K562 (cell line): Measurements from ENCODE around the gene OVOL3. TPM values are rescaled to one million over a fixed set of nuclear protein-coding genes. Genes with fewer than 3 reads are reported as not detected.

Experiments used
- ATAC-seq: fragments of 200-7000 bp; cut with Tn5 transposase; 3 replicates; pipeline ENCODE4 v1.9.1; 2020; ENCODE audit warnings: moderate library complexity
- BruUV-seq: library from RNA; stranded (reverse); fragments of 400-500 nt; replicated peaks from 2 replicates; lab custom pipeline; 2021; lab: Mats Ljungman, UMichigan
- CTCF ChIA-PET: fragments of 300-600 bp; formaldehyde crosslinking; extraction: SDS; loops from one replicate; lab custom pipeline; 2021; ENCODE audit warnings: low intra/inter-chr PET ratio; lab: Yijun Ruan, JAX
- POLR2A ChIA-PET: fragments of 300-600, 350-650 bp; sonication (Branson Sonifier 250); formaldehyde crosslinking; extraction: SDS; loops from one replicate; lab custom pipeline; 2021; ENCODE audit warnings: antibody characterized with exemption, inconsistent platforms; lab: Yijun Ruan, JAX
- DNase-seq, 4 experiments: peaks; one replicate each; pipeline versions ENCODE4 v3.0.0 to v3.0.0-alpha.2; 2011 to 2018; ENCODE audit warnings: low spot score in 3 of 4, mixed read lengths in 3 of 4; ENCODE audit errors: extremely low read depth in 1 of 4
- FAIRE-seq: peaks from 2 replicates; lab custom pipeline; 2011; peaks lifted over from hg19 to GRCh38; lab: Jason Lieb, UNC
- H2AFZ ChIP-seq: 2 replicates; pipeline ENCODE4 v1.6.0; 2011; ENCODE audit warnings: low read depth, low read length, control low read depth, inconsistent platforms
- H3K27ac ChIP-seq: fragments of 200-600 bp; 3 replicates; pipeline ENCODE4 v1.8.0; 2011; ENCODE audit warnings: low read depth, mild to moderate bottlenecking, control low read depth, inconsistent platforms, low read length, moderate library complexity, mixed read lengths; ENCODE audit errors: extremely low read depth
- H3K27me3 ChIP-seq, 2 experiments: fragments of 300-600 bp in 1 of 2; 2 replicates in 1 of 2; 3 replicates in 1 of 2; pipeline versions ENCODE4 v1.6.0 to v1.8.0; 2011; ENCODE audit warnings: inconsistent platforms in 2 of 2, low read length in 2 of 2, mild to moderate bottlenecking in 1 of 2, mixed read lengths in 1 of 2, moderate library complexity in 1 of 2; ENCODE audit not compliant: control insufficient read depth in 2 of 2, insufficient read depth in 2 of 2
- H3K36me3 ChIP-seq: fragments of 300-600 bp; 3 replicates; pipeline ENCODE4 v1.8.0; 2011; ENCODE audit warnings: mild to moderate bottlenecking, low read length, inconsistent platforms; ENCODE audit not compliant: control insufficient read depth, insufficient read depth
- H3K4me1 ChIP-seq, 2 experiments: fragments of 200-600 bp in 1 of 2; replicated peaks in 1 of 2; 2 replicates in 1 of 2; 3 replicates in 1 of 2; pipeline versions ENCODE4 v1.5.1 to v1.8.0; 2011; ENCODE audit warnings: inconsistent platforms in 2 of 2, low read length in 2 of 2, mild to moderate bottlenecking in 1 of 2, mixed read lengths in 1 of 2, moderate library complexity in 1 of 2; ENCODE audit not compliant: control insufficient read depth in 2 of 2, insufficient read depth in 2 of 2
- H3K4me2 ChIP-seq: 2 replicates; pipeline ENCODE4 v1.6.1; 2011; ENCODE audit warnings: low read length, control low read depth, inconsistent platforms, mixed read lengths; ENCODE audit not compliant: insufficient read depth
- H3K4me3 ChIP-seq: fragments of 200-600 bp; sonication (generic), shearing (Covaris generic); 2 replicates; pipeline ENCODE4 v1.5.1; 2016; ENCODE audit warnings: control low read depth, inconsistent platforms
- H3K79me2 ChIP-seq: fragments of 200-600 bp; 3 replicates; pipeline ENCODE4 v1.8.0; 2011; ENCODE audit warnings: low read length, inconsistent platforms; ENCODE audit not compliant: control insufficient read depth, insufficient read depth
- H3K9ac ChIP-seq, 2 experiments: 2 replicates each; pipeline versions ENCODE4 v1.6.0 to v1.6.1; 2011; ENCODE audit warnings: low read depth in 2 of 2, low read length in 2 of 2, control low read depth in 1 of 2, inconsistent platforms in 1 of 2, mild to moderate bottlenecking in 1 of 2, mixed read lengths in 1 of 2; ENCODE audit not compliant: insufficient read depth in 1 of 2
- H3K9me1 ChIP-seq: one replicate; pipeline ENCODE4 v1.6.0; 2011; ENCODE audit warnings: inconsistent platforms, mild to moderate bottlenecking, low read length, moderate library complexity; ENCODE audit not compliant: control insufficient read depth, insufficient read depth
- H3K9me3 ChIP-seq: replicated peaks from 2 replicates; pipeline ENCODE4 v1.5.1; 2011; ENCODE audit warnings: low read depth, low read length, inconsistent platforms; ENCODE audit not compliant: control insufficient read depth, insufficient read depth
- H4K20me1 ChIP-seq: replicated peaks from 2 replicates; pipeline ENCODE4 v1.6.1; 2011; ENCODE audit warnings: low read length, inconsistent platforms, mixed read lengths; ENCODE audit not compliant: control insufficient read depth, insufficient read depth
- GATA2 ChIP-seq: sonication (generic); formaldehyde crosslinking; IDR thresholded peaks from 2 replicates; pipeline ENCODE4 v1.4.0; 2020; ENCODE audit warnings: mild to moderate bottlenecking, missing genetic modification reagents
- NFIX ChIP-seq: fragments of 250-450 bp; sonication (Bioruptor Pico); IDR thresholded peaks from 2 replicates; pipeline ENCODE4 v1.4.0; 2020; ENCODE audit warnings: low read depth, mild to moderate bottlenecking, moderate library complexity
- NUFIP1 ChIP-seq: fragments of 450-650 bp; IDR thresholded peaks from 2 replicates; pipeline ENCODE4 v1.6.1; 2018; ENCODE audit not compliant: partially characterized antibody
- POLR2G ChIP-seq: fragments of 200-400 bp; formaldehyde crosslinking; IDR thresholded peaks from 2 replicates; pipeline ENCODE4 v1.6.1; 2017; ENCODE audit warnings: low read depth, mild to moderate bottlenecking, antibody characterized with exemption, low read length, moderate library complexity
- TCF3 ChIP-seq: sonication (generic); formaldehyde crosslinking; IDR thresholded peaks from 2 replicates; pipeline ENCODE4 v1.4.0; 2020; ENCODE audit warnings: mild to moderate bottlenecking, missing genetic modification reagents
- WGBS: fragments of 100-300 bp; shearing (Covaris generic); methylation state at CpG from one replicate; pipeline ENCODE4 v1.1.6; 2016; ENCODE audit warnings: low coverage, mixed read lengths; ENCODE audit not compliant: insufficient coverage; ENCODE audit errors: missing lambda C conversion rate; 5-methylcytosine and 5-hydroxymethylcytosine counted together
- in situ Hi-C: fragments of 300-500 bp; cut with MboI; formaldehyde crosslinking; loops from 4 replicates; pipeline ENCODE4 v1.15.0; 2018; ENCODE audit warnings: inconsistent platforms, mixed read lengths
- intact Hi-C: fragments of 100-400 bp; cut with micrococcal nuclease; formaldehyde crosslinking; loops from 2 replicates; pipeline ENCODE4 v1.14.2; 2022
- polyA plus RNA-seq, 8 experiments: library from polyadenylated mRNA; depleted of rRNA in 4 of 8; stranded (reverse) in 5 of 8; unstranded in 3 of 8; fragments of >200 nt; fragmentation: Nextera tagmentation in 2 of 8; fragmentation: Illumina TruSeq in 1 of 8; extraction: Ambion mirVana in 2 of 8; extraction: Trizol in 1 of 8; gene quantifications; 2 replicates each; pipeline versions ENCODE4 v1.2.1 to v1.2.3, GENCODE V29; 2011 to 2014; ENCODE audit warnings: inconsistent platforms in 1 of 8, missing spikeins in 1 of 8
- total RNA-seq, 7 experiments: library from RNA; depleted of rRNA in 6 of 7; stranded (reverse); fragments of >200 nt in 6 of 7; fragmentation: Illumina TruSeq in 2 of 7; extraction: Trizol in 2 of 7; gene quantifications; 2 replicates each; pipeline versions ENCODE4 v1.2.1 to v1.2.3, GENCODE V29; 2011 to 2021; ENCODE audit warnings: low replicate concordance in 1 of 7
- TF ChIP-seq, protein P1 (sequence below): fragments of 200-800 bp; sonication (Bioruptor generic); IDR thresholded peaks from 2 replicates; pipeline ENCODE4 v1.6.1; 2017; ENCODE audit warnings: missing genetic modification characterization, missing compliant biosample characterization
- TF ChIP-seq, protein P2 (sequence below), 3 experiments: IDR thresholded peaks in 2 of 3; conservative IDR thresholded peaks in 1 of 3; 2 replicates each; pipeline ENCODE4 v1.5.1; 2011 to 2012; ENCODE audit warnings: low read length in 3 of 3, mild to moderate bottlenecking in 3 of 3, control low read depth in 2 of 3, improper control_type of control experiment in 1 of 3, inconsistent platforms in 1 of 3, low read depth in 1 of 3, mixed read lengths in 1 of 3, moderate library complexity in 1 of 3; ENCODE audit not compliant: insufficient read depth in 2 of 3

OVOL3 gene
- total and polyA plus RNA-seq, 9 of the 15 experiments (the other 6 are each of a cell fraction or from before 2014, with no cell fraction given): not detected

DNA sequence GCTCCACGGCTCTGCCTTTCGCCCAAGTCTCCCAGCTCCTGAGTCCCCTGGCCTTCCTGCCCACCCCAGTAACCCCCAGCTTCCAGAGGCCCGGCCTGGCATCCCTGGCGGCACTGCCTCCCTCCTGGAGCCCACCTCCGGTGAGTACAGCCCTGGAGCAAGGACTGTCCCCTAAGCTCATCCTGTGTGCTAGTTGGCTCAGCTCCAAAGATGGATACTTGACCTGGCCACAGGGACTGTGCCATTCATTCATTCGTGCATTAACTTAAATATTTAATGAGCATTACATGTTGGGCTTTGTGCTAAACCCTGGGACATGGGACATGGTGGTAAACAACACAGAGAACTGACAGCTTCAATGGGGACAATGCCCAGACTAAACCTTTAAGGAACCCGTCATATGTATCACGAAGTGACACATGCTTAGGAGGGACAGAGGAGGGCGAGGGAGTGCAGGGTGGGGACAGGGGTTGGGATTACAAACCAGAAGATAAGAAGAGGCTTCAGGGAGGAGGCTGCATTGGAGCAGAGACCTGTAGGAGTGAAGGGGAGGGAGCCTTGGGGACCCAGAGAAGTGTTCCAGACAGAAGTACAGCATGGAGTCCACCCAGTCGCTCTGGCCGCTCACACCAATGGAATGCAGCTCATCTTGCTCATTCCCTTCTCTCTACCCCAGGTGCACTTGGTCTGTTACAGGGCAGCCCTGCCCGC is 6.9 kb upstream of the OVOL3 start (continued):
- TF ChIP-seq GATA2 (CRISPR knock-in tag): peak; percentile 48; the same call in 1 of the 2 replicates
- TF ChIP-seq TCF3: peak; percentile 82
- TF ChIP-seq, protein P1, sequence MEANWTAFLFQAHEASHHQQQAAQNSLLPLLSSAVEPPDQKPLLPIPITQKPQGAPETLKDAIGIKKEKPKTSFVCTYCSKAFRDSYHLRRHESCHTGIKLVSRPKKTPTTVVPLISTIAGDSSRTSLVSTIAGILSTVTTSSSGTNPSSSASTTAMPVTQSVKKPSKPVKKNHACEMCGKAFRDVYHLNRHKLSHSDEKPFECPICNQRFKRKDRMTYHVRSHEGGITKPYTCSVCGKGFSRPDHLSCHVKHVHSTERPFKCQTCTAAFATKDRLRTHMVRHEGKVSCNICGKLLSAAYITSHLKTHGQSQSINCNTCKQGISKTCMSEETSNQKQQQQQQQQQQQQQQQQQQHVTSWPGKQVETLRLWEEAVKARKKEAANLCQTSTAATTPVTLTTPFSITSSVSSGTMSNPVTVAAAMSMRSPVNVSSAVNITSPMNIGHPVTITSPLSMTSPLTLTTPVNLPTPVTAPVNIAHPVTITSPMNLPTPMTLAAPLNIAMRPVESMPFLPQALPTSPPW (CRISPR knock-in tag): peak; percentile 77
- no peak for TF ChIP-seq NUFIP1
- TF ChIP-seq, protein P2, sequence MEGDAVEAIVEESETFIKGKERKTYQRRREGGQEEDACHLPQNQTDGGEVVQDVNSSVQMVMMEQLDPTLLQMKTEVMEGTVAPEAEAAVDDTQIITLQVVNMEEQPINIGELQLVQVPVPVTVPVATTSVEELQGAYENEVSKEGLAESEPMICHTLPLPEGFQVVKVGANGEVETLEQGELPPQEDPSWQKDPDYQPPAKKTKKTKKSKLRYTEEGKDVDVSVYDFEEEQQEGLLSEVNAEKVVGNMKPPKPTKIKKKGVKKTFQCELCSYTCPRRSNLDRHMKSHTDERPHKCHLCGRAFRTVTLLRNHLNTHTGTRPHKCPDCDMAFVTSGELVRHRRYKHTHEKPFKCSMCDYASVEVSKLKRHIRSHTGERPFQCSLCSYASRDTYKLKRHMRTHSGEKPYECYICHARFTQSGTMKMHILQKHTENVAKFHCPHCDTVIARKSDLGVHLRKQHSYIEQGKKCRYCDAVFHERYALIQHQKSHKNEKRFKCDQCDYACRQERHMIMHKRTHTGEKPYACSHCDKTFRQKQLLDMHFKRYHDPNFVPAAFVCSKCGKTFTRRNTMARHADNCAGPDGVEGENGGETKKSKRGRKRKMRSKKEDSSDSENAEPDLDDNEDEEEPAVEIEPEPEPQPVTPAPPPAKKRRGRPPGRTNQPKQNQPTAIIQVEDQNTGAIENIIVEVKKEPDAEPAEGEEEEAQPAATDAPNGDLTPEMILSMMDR (IDR thresholded peaks at IDR 0.05 in 2 of 3, conservative IDR thresholded peaks at IDR 0.05 in 1 of 3; ENCODE audit: insufficient read depth in 2 of 3, low read depth in 1 of 3, low read length in 3 of 3): peak in 2 of 3 experiments; percentile 9 to 14; a peak in 1 of 6 replicates
- TF ChIP-seq, all 486 proteins: peak for 49

DNA sequence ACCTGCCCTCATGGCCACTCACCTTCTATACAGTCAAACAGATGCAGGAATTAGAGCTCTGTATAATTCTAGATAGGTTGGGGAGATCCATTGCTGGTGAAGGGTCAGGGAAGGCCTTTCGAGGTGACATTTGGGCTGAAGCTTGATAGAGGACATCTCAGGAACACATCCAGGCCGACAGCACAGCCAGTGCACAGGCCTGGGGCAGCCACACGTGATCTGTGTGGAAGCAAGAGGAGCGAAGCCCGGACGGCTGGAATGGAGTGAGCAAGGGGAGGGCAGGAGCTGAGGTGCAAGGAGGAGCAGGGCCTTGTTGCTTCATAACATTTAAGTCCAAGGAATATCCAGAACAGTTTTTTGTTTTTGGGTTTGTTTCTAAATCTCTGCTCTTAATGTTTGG is 4.5 kb upstream of the OVOL3 start:
- Histone ChIP-seq H3K9me1 (peaks cover 8% of the 10 kb centered on the region), H3K27me3 (no peaks in the 10 kb centered on the region), H3K79me2 (no peaks in the 10 kb centered on the region), H3K36me3 (peaks cover 56% of the 10 kb centered on the region), H3K9ac (no peak overlapping the region), H3K4me3 (no peak overlapping the region), H2AFZ (no peak overlapping the region), H3K4me2 (no peak overlapping the region), H4K20me1 (no peaks in the 10 kb centered on the region; the same call in 1 of the 2 replicates), H3K27ac (no peak overlapping the region), H3K4me1 (peaks cover 15 to 45% of the 10 kb centered on the region in 2 experiments; a peak in 4 of 5 replicates), H3K9me3 (no peaks in the 10 kb centered on the region)
- in situ Hi-C loops: no loop called here
- intact Hi-C loops: no loop called here
- no peak for DNase-seq
- ChIA-PET POLR2A (interaction anchor here (1.0 kb wide), 1 partner anchor 9 kb away, joined by 3 read pairs; the partner anchor contains the start of gene TBCB), CTCF (no interaction called here)
- TF ChIP-seq POLR2G: peak; percentile 21; the same call in 1 of the 2 replicates
- TF ChIP-seq NFIX (CRISPR knock-in tag): no peak
- 75% methylated on average over 6 of the region's 6 CpGs for WGBS
- no TSS peak for BruUV-seq
- FAIRE-seq: no peak
- no peak for ATAC-seq
